HCT116 (cell line): ENCODE measurements around the gene NEURL1. TPM values are rescaled to one million over a fixed set of nuclear protein-coding genes. Genes with fewer than 3 reads are reported as not detected.

ENCODE experiments used
- ATAC-seq: fragments of 200-7000 bp; cut with Tn5 transposase; 2 replicates; pipeline ENCODE4 v1.9.1; 2020; ENCODE audit warnings: mild to moderate bottlenecking, moderate library complexity
- BruUV-seq: library from RNA; stranded (reverse); fragments of 400-500 nt; replicated peaks from 2 replicates; lab custom pipeline; 2021; lab: Mats Ljungman, UMichigan
- CTCF ChIA-PET: fragments of 300-600 bp; sonication (Branson Sonifier 250); formaldehyde crosslinking; loops from one replicate; lab custom pipeline; 2021; ENCODE audit warnings: antibody characterized with exemption; lab: Charles Lee
- POLR2A ChIA-PET: fragments of 300-600, 350-600 bp; sonication (Branson Sonifier 250); formaldehyde crosslinking; loops from one replicate; lab custom pipeline; 2021; ENCODE audit warnings: antibody characterized with exemption; lab: Charles Lee
- RAD21 ChIA-PET, 2 experiments: fragments of 300-600 bp; sonication (Branson Sonifier 250); formaldehyde crosslinking; loops; one replicate each; lab custom pipeline; 2023; ENCODE audit warnings: low total read pairs in 2 of 2; ENCODE audit not compliant: uncharacterized antibody in 2 of 2, unreplicated experiment in 2 of 2, low non-redundant PET in 1 of 2; lab: Charles Lee
- DNase-seq: peaks from one replicate; pipeline ENCODE4 v3.0.0-alpha.2; 2010; ENCODE audit warnings: low read depth, low spot score
- H2AFZ ChIP-seq: fragments of 200-600 bp; shearing (Covaris generic), sonication (generic); 2 replicates; pipeline ENCODE4 v1.6.1; 2017; ENCODE audit warnings: low read depth, mixed run types, mixed read lengths, antibody characterized with exemption, low read length; ENCODE audit not compliant: poor library complexity, severe bottlenecking
- H3K27ac ChIP-seq: 2 replicates; pipeline ENCODE4 v1.5.1; 2012; ENCODE audit warnings: low read depth, low read length
- H3K27me3 ChIP-seq: fragments of 200-600 bp; sonication (generic); 2 replicates; pipeline ENCODE4 v1.6.1; 2016; ENCODE audit warnings: mixed run types, low read length, mixed read lengths; ENCODE audit not compliant: insufficient read depth
- H3K36me3 ChIP-seq, 2 experiments: fragments of 200-500 bp in 1 of 2; fragments of 200-600 bp in 1 of 2; sonication (Bioruptor generic) in 1 of 2; sonication (generic) in 1 of 2; 2 replicates each; pipeline versions ENCODE4 v1.5.1 to v1.6.1; 2014 to 2016; ENCODE audit warnings: low read length in 2 of 2, inconsistent platforms in 1 of 2, mixed read lengths in 1 of 2, mixed run types in 1 of 2; ENCODE audit not compliant: insufficient read depth in 2 of 2, control insufficient read depth in 1 of 2
- H3K4me1 ChIP-seq, 2 experiments: fragments of 200-600 bp in 1 of 2; sonication (generic) in 1 of 2; 2 replicates each; pipeline versions ENCODE4 v1.5.1 to v1.6.1; 2012 to 2017; ENCODE audit warnings: low read length in 2 of 2, inconsistent platforms in 1 of 2, mild to moderate bottlenecking in 1 of 2, mixed read lengths in 1 of 2, mixed run types in 1 of 2, moderate library complexity in 1 of 2; ENCODE audit not compliant: insufficient read depth in 2 of 2, control insufficient read depth in 1 of 2
- H3K4me2 ChIP-seq: fragments of 200-600 bp; sonication (generic); 2 replicates; pipeline ENCODE4 v1.6.1; 2017; ENCODE audit warnings: mixed run types, low read length, mixed read lengths
- H3K4me3 ChIP-seq, 2 experiments: fragments of 200-600 bp in 1 of 2; sonication (generic) in 1 of 2; replicated peaks in 1 of 2; 2 replicates each; pipeline ENCODE4 v1.5.1; 2011 to 2016; ENCODE audit warnings: low read length in 2 of 2, control low read depth in 1 of 2, low read depth in 1 of 2, mild to moderate bottlenecking in 1 of 2, mixed read lengths in 1 of 2, mixed run types in 1 of 2
- H3K79me2 ChIP-seq: fragments of 200-600 bp; sonication (generic); 2 replicates; pipeline ENCODE4 v1.6.1; 2017; ENCODE audit warnings: mild to moderate bottlenecking, mixed run types, low read length, moderate library complexity, mixed read lengths; ENCODE audit not compliant: insufficient read depth
- H3K9ac ChIP-seq: fragments of 200-600 bp; sonication (generic); 2 replicates; pipeline ENCODE4 v1.6.1; 2016; ENCODE audit warnings: low read length, mixed read lengths
- H3K9me2 ChIP-seq: fragments of 200-600 bp; sonication (generic), shearing (Covaris generic); 2 replicates; pipeline ENCODE4 v1.6.1; 2017; ENCODE audit warnings: mixed run types, mild to moderate bottlenecking, moderate library complexity; ENCODE audit not compliant: insufficient read depth
- H3K9me3 ChIP-seq, 2 experiments: fragments of 200-500 bp in 1 of 2; fragments of 200-600 bp in 1 of 2; sonication (Bioruptor generic) in 1 of 2; sonication (generic) in 1 of 2; 2 replicates each; pipeline ENCODE4 v1.6.1; 2014 to 2017; ENCODE audit warnings: low read length in 2 of 2, mixed read lengths in 2 of 2, inconsistent platforms in 1 of 2, low read depth in 1 of 2, mild to moderate bottlenecking in 1 of 2, mixed run types in 1 of 2, moderate library complexity in 1 of 2; ENCODE audit not compliant: control insufficient read depth in 1 of 2, insufficient read depth in 1 of 2
- H4K20me1 ChIP-seq: fragments of 200-600 bp; sonication (generic), shearing (Covaris generic); 2 replicates; pipeline ENCODE4 v1.6.1; 2017; ENCODE audit warnings: mixed run types, mild to moderate bottlenecking, moderate library complexity; ENCODE audit not compliant: insufficient read depth
- ATF3 ChIP-seq: IDR thresholded peaks from 2 replicates; pipeline ENCODE4 v1.6.1; 2012
- CBX3 ChIP-seq: IDR thresholded peaks from 2 replicates; pipeline ENCODE4 v1.6.1; 2012; ENCODE audit warnings: low read depth
- CEBPB ChIP-seq: IDR thresholded peaks from 2 replicates; pipeline ENCODE4 v1.6.1; 2012; ENCODE audit warnings: low read depth
- CTCF ChIP-seq, 3 experiments: fragments of 200-600 bp in 1 of 3; sonication (generic) in 1 of 3; IDR thresholded peaks in 2 of 3; conservative IDR thresholded peaks in 1 of 3; 2 replicates each; pipeline ENCODE4 v1.5.1; 2012 to 2017; ENCODE audit warnings: low read depth in 2 of 3, low read length in 2 of 3, antibody characterized with exemption in 1 of 3, borderline replicate concordance in 1 of 3, control low read depth in 1 of 3, mild to moderate bottlenecking in 1 of 3, mixed read lengths in 1 of 3, mixed run types in 1 of 3, moderate library complexity in 1 of 3; ENCODE audit not compliant: insufficient read depth in 1 of 3
- EGR1 ChIP-seq: IDR thresholded peaks from 2 replicates; pipeline ENCODE4 v1.6.1; 2012; ENCODE audit warnings: low read depth
- ELF1 ChIP-seq: IDR thresholded peaks from 2 replicates; pipeline ENCODE4 v1.6.1; 2012; ENCODE audit warnings: low read depth, borderline replicate concordance
- EZH2 ChIP-seq: fragments of 200-600 bp; sonication (generic); IDR thresholded peaks from 2 replicates; pipeline ENCODE4 v1.6.1; 2017; ENCODE audit warnings: antibody characterized with exemption, mixed run types
- EZH2phosphoT487 ChIP-seq: fragments of 200-600 bp; IDR thresholded peaks from 2 replicates; pipeline ENCODE4 v1.6.1; 2018; ENCODE audit warnings: antibody characterized with exemption, borderline replicate concordance
- JUND ChIP-seq: IDR thresholded peaks from 2 replicates; pipeline ENCODE4 v1.6.1; 2012
- REST ChIP-seq: IDR thresholded peaks from 2 replicates; pipeline ENCODE4 v1.6.1; 2012; ENCODE audit warnings: low read depth
- SIN3A ChIP-seq: IDR thresholded peaks from 2 replicates; pipeline ENCODE4 v1.6.1; 2012; ENCODE audit warnings: low read depth
- SP1 ChIP-seq: IDR thresholded peaks from 2 replicates; pipeline ENCODE4 v1.6.1; 2012; ENCODE audit warnings: low read depth
- SRF ChIP-seq: IDR thresholded peaks from 2 replicates; pipeline ENCODE4 v1.6.1; 2012; ENCODE audit warnings: low read depth
- TCF7L2 ChIP-seq: IDR thresholded peaks from 2 replicates; pipeline ENCODE4 v1.7.0; 2011; ENCODE audit warnings: borderline replicate concordance, inconsistent platforms; ENCODE audit not compliant: insufficient read depth, insufficient read length; ENCODE audit errors: extremely low read depth
- YY1 ChIP-seq: IDR thresholded peaks from 2 replicates; pipeline ENCODE4 v1.6.1; 2011; ENCODE audit warnings: low read length, low read depth, moderate library complexity, mild to moderate bottlenecking; ENCODE audit not compliant: insufficient replicate concordance; ENCODE audit errors: extremely low read depth
- ZBTB33 ChIP-seq: IDR thresholded peaks from 2 replicates; pipeline ENCODE4 v1.6.1; 2011; ENCODE audit warnings: mild to moderate bottlenecking, low read length, moderate library complexity; ENCODE audit not compliant: insufficient replicate concordance; ENCODE audit errors: extremely low read depth
- ZFX ChIP-seq: fragments of 450-650 bp; IDR thresholded peaks from 2 replicates; pipeline ENCODE4 v1.6.1; 2017
- ZNF274 ChIP-seq: fragments of 200-500 bp; sonication (Bioruptor generic); IDR thresholded peaks from 2 replicates; pipeline ENCODE4 v1.6.1; 2014; ENCODE audit warnings: mild to moderate bottlenecking, low read depth, low read length, inconsistent platforms
- intact Hi-C: fragments of 100-400 bp; cut with micrococcal nuclease; formaldehyde crosslinking; loops from 2 replicates; pipeline ENCODE4 v1.10.0; 2022
- total RNA-seq: library from RNA; stranded (reverse); gene quantifications from one replicate; pipeline ENCODE4 v1.2.1, GENCODE V29; 2021; ENCODE audit not compliant: unreplicated experiment

NEURL1 gene
- total RNA-seq, 1 experiment from 2014 or later = 1.4 TPM

GRCh38 chr10:103519798-103520197 lies 26.3 kb downstream of the NEURL1 start:
- no peak overlapping the region for H3K4me2 ChIP-seq
- intact Hi-C loops = no loop called here
- peaks cover 0 to 14% of the 10 kb centered on the region in 2 experiments; a peak in 2 of 4 replicates for H3K4me1 ChIP-seq
- BruUV-seq = no TSS peak
- H3K9me2 ChIP-seq = no peaks in the 10 kb centered on the region
- no peaks in the 10 kb centered on the region for H3K79me2 ChIP-seq
- POLR2A ChIA-PET = no interaction called here
- no peak overlapping the region for H3K9ac ChIP-seq
- TF ChIP-seq ELF1 (no peak), CBX3 (no peak), TCF7L2 (no peak), EZH2 (no peak), SRF (no peak), JUND (no peak), EGR1 (no peak), ZNF274 (no peak), CEBPB (no peak), EZH2phosphoT487 (no peak), ZBTB33 (no peak), SIN3A (no peak), YY1 (no peak), ZFX (no peak), CTCF (IDR thresholded peaks at IDR 0.05 in 2 of 3, conservative IDR thresholded peaks at IDR 0.05 in 1 of 3; ENCODE audit: borderline replicate concordance in 1 of 3, insufficient read depth in 1 of 3, low read depth in 2 of 3, low read length in 2 of 3) (no peak), REST (no peak), SP1 (no peak), ATF3 (no peak)
- RAD21 ChIA-PET = no interaction called here
- no peaks in the 10 kb centered on the region for H4K20me1 ChIP-seq
- CTCF ChIA-PET = no interaction called here
- H3K36me3 ChIP-seq = no peaks in the 10 kb centered on the region
- H3K4me3 ChIP-seq = no peak overlapping the region
- ATAC-seq = no peak
- no peaks in the 10 kb centered on the region for H3K27me3 ChIP-seq
- no peak for DNase-seq
- no peaks in the 10 kb centered on the region for H3K9me3 ChIP-seq
- H3K27ac ChIP-seq = no peak overlapping the region
- H2AFZ ChIP-seq = no peak overlapping the region
